ENCODE data around the gene DPP6.
"Not testable (repeated sequence)": the region's sequence is repeated elsewhere in the genome, so short reads cannot be mapped to it uniquely, and the experiment has no call there.

DNA sequence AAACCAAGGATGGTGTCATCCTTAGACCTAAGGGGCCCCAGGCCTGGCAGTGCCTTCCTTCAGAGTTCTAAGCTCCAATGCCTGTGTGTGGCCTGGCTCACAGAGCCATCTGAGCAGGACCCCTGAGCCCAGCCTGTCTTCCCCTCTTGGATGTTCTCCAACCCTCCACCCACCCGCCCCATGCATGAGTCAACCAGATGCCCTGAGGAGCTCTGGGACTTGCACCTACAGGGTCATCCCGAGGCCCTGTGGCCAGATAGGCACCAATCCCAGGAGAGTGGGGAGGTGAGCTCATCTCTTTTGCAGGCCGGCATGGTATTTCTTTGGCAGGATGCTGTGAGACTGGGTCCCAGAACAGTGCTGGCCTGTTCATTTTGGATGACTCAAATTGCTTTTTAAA lies 103.7 kb downstream of the DPP6 start:
- TF ChIP-seq EZH2 (IDR thresholded peaks at IDR 0.05; ENCODE audit: borderline replicate concordance, insufficient read depth, low read depth, low read length, poor library complexity, severe bottlenecking): not testable (repeated sequence)
- TF ChIP-seq, protein P1, sequence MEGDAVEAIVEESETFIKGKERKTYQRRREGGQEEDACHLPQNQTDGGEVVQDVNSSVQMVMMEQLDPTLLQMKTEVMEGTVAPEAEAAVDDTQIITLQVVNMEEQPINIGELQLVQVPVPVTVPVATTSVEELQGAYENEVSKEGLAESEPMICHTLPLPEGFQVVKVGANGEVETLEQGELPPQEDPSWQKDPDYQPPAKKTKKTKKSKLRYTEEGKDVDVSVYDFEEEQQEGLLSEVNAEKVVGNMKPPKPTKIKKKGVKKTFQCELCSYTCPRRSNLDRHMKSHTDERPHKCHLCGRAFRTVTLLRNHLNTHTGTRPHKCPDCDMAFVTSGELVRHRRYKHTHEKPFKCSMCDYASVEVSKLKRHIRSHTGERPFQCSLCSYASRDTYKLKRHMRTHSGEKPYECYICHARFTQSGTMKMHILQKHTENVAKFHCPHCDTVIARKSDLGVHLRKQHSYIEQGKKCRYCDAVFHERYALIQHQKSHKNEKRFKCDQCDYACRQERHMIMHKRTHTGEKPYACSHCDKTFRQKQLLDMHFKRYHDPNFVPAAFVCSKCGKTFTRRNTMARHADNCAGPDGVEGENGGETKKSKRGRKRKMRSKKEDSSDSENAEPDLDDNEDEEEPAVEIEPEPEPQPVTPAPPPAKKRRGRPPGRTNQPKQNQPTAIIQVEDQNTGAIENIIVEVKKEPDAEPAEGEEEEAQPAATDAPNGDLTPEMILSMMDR (IDR thresholded peaks at IDR 0.05): not testable (repeated sequence)

Measured in B cell (primary cell).